ENCODE measurements around the gene MRRF. TPM values are rescaled to one million over a fixed set of nuclear protein-coding genes. Genes with fewer than 3 reads are reported as not detected.

Gene MRRF
- total RNA-seq, 1 experiment from 2014 or later: 42.3 TPM

- H3K9me3 Mint-ChIP-seq: no peaks in the 10 kb centered on the region
- H3K4me3 Mint-ChIP-seq: no peak overlapping the region
- TF ChIP-seq MXD4 (CRISPR knock-in tag; IDR thresholded peaks at IDR 0.05; ENCODE audit: borderline replicate concordance) (no peak), ZMAT4 (CRISPR knock-in tag; IDR thresholded peaks at IDR 0.05) (no peak), ATF2 (CRISPR knock-in tag; IDR thresholded peaks at IDR 0.05; ENCODE audit: borderline replicate concordance, low read depth) (no peak), JUN (CRISPR knock-in tag; IDR thresholded peaks at IDR 0.05) (no peak), PRRX2 (CRISPR knock-in tag; IDR thresholded peaks at IDR 0.05) (no peak), TEAD4 (CRISPR knock-in tag; IDR thresholded peaks at IDR 0.05) (no peak), AR (CRISPR knock-in tag; IDR thresholded peaks at IDR 0.05) (no peak), SP1 (CRISPR knock-in tag; conservative IDR thresholded peaks at IDR 0.05) (no peak), ZSCAN18 (CRISPR knock-in tag; IDR thresholded peaks at IDR 0.05) (no peak), NFYB (CRISPR knock-in tag; conservative IDR thresholded peaks at IDR 0.05; ENCODE audit: low read depth) (no peak), ZBTB43 (CRISPR knock-in tag; IDR thresholded peaks at IDR 0.05) (no peak)
- DNase-seq (ENCODE audit: low spot score) (no peak), ATAC-seq (no peak)
- ChIA-PET CTCF (no interaction called here), POLR2A (no interaction called here)
- H3K36me3 Mint-ChIP-seq: peaks cover 40% of the 10 kb centered on the region
- H3K27me3 Mint-ChIP-seq (ENCODE audit: low read depth): no peaks in the 10 kb centered on the region
- no peak overlapping the region for H3K27ac Mint-ChIP-seq
- peaks cover 12% of the 10 kb centered on the region for H3K4me1 Mint-ChIP-seq
Measured at GRCh38 chr9:122297512-122297911, 32.8 kb downstream of the MRRF start.

GRCh38 chr9:122302237-122303093 is 37.8 kb downstream of the MRRF start:
- H3K27ac Mint-ChIP-seq: no peak overlapping the region
- peaks cover 11% of the 10 kb centered on the region for H3K4me1 Mint-ChIP-seq
- H3K27me3 Mint-ChIP-seq (ENCODE audit: low read depth): no peaks in the 10 kb centered on the region
- ATAC-seq (no peak), DNase-seq (ENCODE audit: low spot score) (no peak)
- POLR2A ChIA-PET: no interaction called here
- H3K36me3 Mint-ChIP-seq: peaks cover 13% of the 10 kb centered on the region
- H3K4me3 Mint-ChIP-seq: no peak overlapping the region
- no peak for TF ChIP-seq ZNF219 (CRISPR knock-in tag; IDR thresholded peaks at IDR 0.05; ENCODE audit: borderline replicate concordance)
- no peak for TF ChIP-seq ZBTB43 (CRISPR knock-in tag; IDR thresholded peaks at IDR 0.05)
- no peak for TF ChIP-seq ZNF512 (CRISPR knock-in tag; IDR thresholded peaks at IDR 0.05; ENCODE audit: borderline replicate concordance)
- CTCF ChIA-PET: no interaction called here
- H3K9me3 Mint-ChIP-seq: no peaks in the 10 kb centered on the region
